Measurements from ENCODE around the gene CAMTA1. TPM values are rescaled to one million over a fixed set of nuclear protein-coding genes. Genes with fewer than 3 reads are reported as not detected.

Gene CAMTA1
- total RNA-seq, 1 experiment from 2014 or later: 50.3 TPM

GRCh38 chr1:6923955-6924881 is 139.0 kb downstream of the CAMTA1 start:
- Mint-ChIP-seq H3K4me1 (ENCODE audit: low read depth, unreplicated experiment) (no peaks in the 10 kb centered on the region), H3K36me3 (ENCODE audit: insufficient read depth, unreplicated experiment) (no peaks in the 10 kb centered on the region), H3K27me3 (ENCODE audit: unreplicated experiment) (peaks cover 53% of the 10 kb centered on the region), H3K27ac (ENCODE audit: unreplicated experiment) (no peak overlapping the region), H3K9me3 (ENCODE audit: low read depth, unreplicated experiment) (peaks cover 4% of the 10 kb centered on the region), H3K4me3 (ENCODE audit: low read depth, unreplicated experiment) (no peak overlapping the region)
- CTCF ChIA-PET: no interaction called here
- no peak for DNase-seq
- TF ChIP-seq CTCF (IDR thresholded peaks at IDR 0.05; ENCODE audit: unreplicated experiment): no peak
- intact Hi-C loops (cut with micrococcal nuclease; ENCODE audit: unreplicated experiment): no loop called here
- no TSS peak for BruUV-seq (replicated peaks)

- Mint-ChIP-seq H3K4me1 (ENCODE audit: low read depth, unreplicated experiment) (no peaks in the 10 kb centered on the region), H3K27me3 (ENCODE audit: unreplicated experiment) (peaks cover 53% of the 10 kb centered on the region), H3K36me3 (ENCODE audit: insufficient read depth, unreplicated experiment) (no peaks in the 10 kb centered on the region), H3K9me3 (ENCODE audit: low read depth, unreplicated experiment) (peaks cover 4% of the 10 kb centered on the region), H3K4me3 (ENCODE audit: low read depth, unreplicated experiment) (no peak overlapping the region), H3K27ac (ENCODE audit: unreplicated experiment) (no peak overlapping the region)
- BruUV-seq (replicated peaks): no TSS peak
- no peak for TF ChIP-seq CTCF (IDR thresholded peaks at IDR 0.05; ENCODE audit: unreplicated experiment)
- intact Hi-C loops (cut with micrococcal nuclease; ENCODE audit: unreplicated experiment): no loop called here
- no peak for DNase-seq
- CTCF ChIA-PET: no interaction called here
These were observed 139.6 kb downstream of the CAMTA1 start for GRCh38 chr1:6924891-6925290.

GRCh38 chr1:6927626-6928025 is 142.4 kb downstream of the CAMTA1 start:
- H3K27me3 Mint-ChIP-seq (ENCODE audit: unreplicated experiment): peaks cover 47% of the 10 kb centered on the region
- no peak for DNase-seq
- peaks cover 5% of the 10 kb centered on the region for H3K36me3 Mint-ChIP-seq (ENCODE audit: insufficient read depth, unreplicated experiment)
- H3K4me1 Mint-ChIP-seq (ENCODE audit: low read depth, unreplicated experiment): no peaks in the 10 kb centered on the region
- no peak overlapping the region for H3K4me3 Mint-ChIP-seq (ENCODE audit: low read depth, unreplicated experiment)
- BruUV-seq (replicated peaks): no TSS peak
- no peak for TF ChIP-seq CTCF (IDR thresholded peaks at IDR 0.05; ENCODE audit: unreplicated experiment)
- intact Hi-C loops (cut with micrococcal nuclease; ENCODE audit: unreplicated experiment): no loop called here
- H3K27ac Mint-ChIP-seq (ENCODE audit: unreplicated experiment): no peak overlapping the region
- CTCF ChIA-PET: no interaction called here
- H3K9me3 Mint-ChIP-seq (ENCODE audit: low read depth, unreplicated experiment): no peaks in the 10 kb centered on the region

- no peak overlapping the region for H3K27ac Mint-ChIP-seq (ENCODE audit: unreplicated experiment)
- CTCF ChIA-PET: no interaction called here
- H3K4me3 Mint-ChIP-seq (ENCODE audit: low read depth, unreplicated experiment): no peak overlapping the region
- no peaks in the 10 kb centered on the region for H3K4me1 Mint-ChIP-seq (ENCODE audit: low read depth, unreplicated experiment)
- H3K27me3 Mint-ChIP-seq (ENCODE audit: unreplicated experiment): peaks cover 45% of the 10 kb centered on the region
- no TSS peak for BruUV-seq (replicated peaks)
- H3K36me3 Mint-ChIP-seq (ENCODE audit: insufficient read depth, unreplicated experiment): peaks cover 5% of the 10 kb centered on the region
- DNase-seq: no peak
- intact Hi-C loops (cut with micrococcal nuclease; ENCODE audit: unreplicated experiment): no loop called here
- no peak for TF ChIP-seq CTCF (IDR thresholded peaks at IDR 0.05; ENCODE audit: unreplicated experiment)
- H3K9me3 Mint-ChIP-seq (ENCODE audit: low read depth, unreplicated experiment): no peaks in the 10 kb centered on the region
These were observed 143.0 kb downstream of the CAMTA1 start for GRCh38 chr1:6928106-6928885.
